ENCODE results near the gene TWNK.

The TWNK gene

DNA sequence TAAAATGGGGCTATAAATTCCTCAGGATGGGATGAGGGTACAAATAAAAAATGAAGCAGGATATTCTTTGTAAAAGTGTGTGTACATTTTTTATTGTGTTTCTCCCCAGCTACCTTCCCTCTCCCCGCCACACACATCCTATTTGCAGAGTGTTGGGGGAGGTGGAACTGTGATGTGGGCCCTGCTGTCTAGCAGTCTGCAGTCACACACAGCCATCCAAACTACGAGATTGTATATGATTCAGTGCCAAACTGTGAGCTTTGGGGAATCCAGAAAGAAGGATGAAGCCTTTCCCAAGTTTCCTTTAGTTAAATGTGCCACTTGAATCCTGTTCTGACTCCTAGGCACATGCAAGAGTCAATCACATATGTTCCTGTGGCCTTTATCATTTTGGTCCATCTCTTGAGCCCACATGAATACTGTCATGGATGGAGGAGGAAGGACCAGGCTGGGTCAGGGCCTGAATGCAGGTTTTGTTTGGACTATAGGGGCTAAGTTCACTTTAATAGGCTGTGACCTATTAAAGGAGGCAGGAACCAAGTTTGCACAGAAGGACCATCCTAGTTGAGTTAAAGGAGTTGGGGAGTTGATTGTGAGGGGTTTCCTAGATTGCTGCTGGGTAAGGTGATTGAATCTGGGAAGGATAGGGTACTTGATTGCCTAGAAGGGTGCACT lies 19.1 kb upstream of the TWNK start:
- TF ChIP-seq, protein P1, sequence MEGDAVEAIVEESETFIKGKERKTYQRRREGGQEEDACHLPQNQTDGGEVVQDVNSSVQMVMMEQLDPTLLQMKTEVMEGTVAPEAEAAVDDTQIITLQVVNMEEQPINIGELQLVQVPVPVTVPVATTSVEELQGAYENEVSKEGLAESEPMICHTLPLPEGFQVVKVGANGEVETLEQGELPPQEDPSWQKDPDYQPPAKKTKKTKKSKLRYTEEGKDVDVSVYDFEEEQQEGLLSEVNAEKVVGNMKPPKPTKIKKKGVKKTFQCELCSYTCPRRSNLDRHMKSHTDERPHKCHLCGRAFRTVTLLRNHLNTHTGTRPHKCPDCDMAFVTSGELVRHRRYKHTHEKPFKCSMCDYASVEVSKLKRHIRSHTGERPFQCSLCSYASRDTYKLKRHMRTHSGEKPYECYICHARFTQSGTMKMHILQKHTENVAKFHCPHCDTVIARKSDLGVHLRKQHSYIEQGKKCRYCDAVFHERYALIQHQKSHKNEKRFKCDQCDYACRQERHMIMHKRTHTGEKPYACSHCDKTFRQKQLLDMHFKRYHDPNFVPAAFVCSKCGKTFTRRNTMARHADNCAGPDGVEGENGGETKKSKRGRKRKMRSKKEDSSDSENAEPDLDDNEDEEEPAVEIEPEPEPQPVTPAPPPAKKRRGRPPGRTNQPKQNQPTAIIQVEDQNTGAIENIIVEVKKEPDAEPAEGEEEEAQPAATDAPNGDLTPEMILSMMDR (IDR thresholded peaks at IDR 0.05; ENCODE audit: low read length), result no peak
- TF ChIP-seq EZH2phosphoT487 (IDR thresholded peaks at IDR 0.05; ENCODE audit: low read length) (no peak), EZH2 (optimal IDR thresholded peaks at IDR 0.05; ENCODE audit: low read depth, low read length) (no peak)
- peak overlapping the region; percentile 100; the same call in 1 of the 2 replicates for H3K4me2 ChIP-seq (ENCODE audit: low read depth, low read length)
- H3K9me2 ChIP-seq (replicated peaks; ENCODE audit: insufficient read depth, low read length), result no peaks in the 10 kb centered on the region
- no peak for DNase-seq
- no peaks in the 10 kb centered on the region for H3K36me3 ChIP-seq (replicated peaks; ENCODE audit: insufficient read depth, low read length)
- 0 out of 2 replicates have a peak, but pooled peaks cover 3% of the 10 kb centered on the region for H3K27me3 ChIP-seq (replicated peaks; ENCODE audit: insufficient read depth, low read length)
- no peaks in the 10 kb centered on the region for H3K4me1 ChIP-seq (ENCODE audit: low read length)
- no peak overlapping the region for H3K4me3 ChIP-seq (ENCODE audit: low read length)
- H3K9ac ChIP-seq (ENCODE audit: low read length), result no peak overlapping the region; the same call in 1 of the 2 replicates
- H3F3A ChIP-seq (ENCODE audit: insufficient read depth, low read length), result no peaks in the 10 kb centered on the region; the same call in 1 of the 2 replicates
- H4K20me1 ChIP-seq (ENCODE audit: insufficient read depth, low read length), result no peaks in the 10 kb centered on the region
- no peak overlapping the region for H3K27ac ChIP-seq (ENCODE audit: low read length)
- no peak overlapping the region for H2AFZ ChIP-seq (ENCODE audit: low read length)
- no peaks in the 10 kb centered on the region for H3K9me3 ChIP-seq (replicated peaks; ENCODE audit: insufficient read depth, low read length)
- no peaks in the 10 kb centered on the region for H3K79me2 ChIP-seq (ENCODE audit: low read length)

DNA sequence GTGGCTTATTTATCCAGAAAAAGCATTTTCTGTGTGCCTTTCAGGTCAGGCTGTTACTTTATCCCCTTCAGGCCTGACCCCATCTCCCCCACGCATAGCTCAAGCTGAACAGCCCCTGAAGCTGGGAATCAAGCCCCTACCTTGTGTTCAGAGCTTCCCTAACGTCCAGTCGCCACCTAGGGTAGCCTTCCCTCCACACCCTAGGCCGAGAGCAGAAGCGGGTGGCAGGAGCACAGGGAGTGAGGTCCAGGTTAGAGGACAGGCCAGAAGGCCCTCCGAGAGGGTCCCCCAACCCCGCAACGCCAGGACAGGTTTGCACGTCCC lies 18.5 kb upstream of the TWNK start:
- Histone ChIP-seq H3K9me3 (replicated peaks; ENCODE audit: insufficient read depth, low read length) (no peaks in the 10 kb centered on the region), H3K79me2 (ENCODE audit: low read length) (no peaks in the 10 kb centered on the region), H3K9me2 (replicated peaks; ENCODE audit: insufficient read depth, low read length) (no peaks in the 10 kb centered on the region), H3K36me3 (replicated peaks; ENCODE audit: insufficient read depth, low read length) (no peaks in the 10 kb centered on the region), H3K27me3 (replicated peaks; ENCODE audit: insufficient read depth, low read length) (0 out of 2 replicates have a peak, but pooled peaks cover 3% of the 10 kb centered on the region), H3K4me2 (ENCODE audit: low read depth, low read length) (peak overlapping the region; percentile 100), H3K27ac (ENCODE audit: low read length) (no peak overlapping the region), H3K4me1 (ENCODE audit: low read length) (no peaks in the 10 kb centered on the region), H2AFZ (ENCODE audit: low read length) (peak overlapping the region; percentile 62), H3F3A (ENCODE audit: insufficient read depth, low read length) (no peaks in the 10 kb centered on the region; the same call in 1 of the 2 replicates), H3K4me3 (ENCODE audit: low read length) (peak overlapping the region; percentile 65), H3K9ac (ENCODE audit: low read length) (peak overlapping the region; percentile 43; the same call in 1 of the 2 replicates), H4K20me1 (ENCODE audit: insufficient read depth, low read length) (no peaks in the 10 kb centered on the region)
- TF ChIP-seq, protein P1 (IDR thresholded peaks at IDR 0.05; ENCODE audit: low read length), result no peak
- no peak for TF ChIP-seq EZH2phosphoT487 (IDR thresholded peaks at IDR 0.05; ENCODE audit: low read length)
- no peak for TF ChIP-seq EZH2 (optimal IDR thresholded peaks at IDR 0.05; ENCODE audit: low read depth, low read length)
- no peak for DNase-seq

DNA sequence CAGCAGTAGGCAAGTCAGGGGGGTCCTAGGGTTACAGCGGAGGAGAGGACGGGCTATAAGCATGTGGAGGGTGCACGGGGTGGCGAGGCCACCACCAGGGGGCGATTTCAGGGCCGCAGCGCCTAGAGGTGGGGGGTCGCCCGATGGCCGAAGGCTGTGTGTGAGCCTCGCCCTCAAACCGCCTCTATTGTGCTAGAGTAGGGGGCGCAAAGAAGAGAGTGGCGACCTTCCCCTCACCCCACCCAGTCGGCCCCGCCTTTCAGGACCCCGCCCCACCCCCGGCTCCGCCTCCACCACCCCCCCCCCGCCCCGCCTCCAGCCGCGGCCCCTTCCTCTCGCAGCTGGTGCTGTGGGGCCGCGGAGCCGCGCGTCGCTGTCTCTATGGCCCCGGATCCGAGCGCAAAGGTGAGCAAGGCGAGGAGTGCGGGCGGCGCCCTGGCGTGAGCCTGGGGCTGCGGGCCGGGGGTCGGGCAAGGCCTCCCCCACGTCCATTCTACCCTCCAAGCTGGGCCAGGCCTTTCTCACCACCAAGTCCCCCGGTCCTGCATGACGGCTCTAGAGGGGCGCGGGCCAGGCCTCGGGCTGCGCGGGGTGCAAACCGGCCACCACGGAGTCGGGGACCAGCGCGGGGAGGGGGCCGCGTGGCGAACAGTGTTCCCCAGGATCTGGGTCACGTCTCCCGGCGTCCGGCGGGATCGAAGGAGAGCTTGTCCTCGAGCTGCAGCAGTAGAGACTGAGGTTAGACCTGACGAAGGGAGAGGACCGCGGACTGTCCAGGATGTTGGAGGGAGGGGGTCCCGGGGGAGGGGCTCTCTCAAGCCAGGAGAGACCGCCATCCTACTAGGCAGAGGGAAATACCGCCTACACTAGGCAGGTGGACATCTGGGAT lies 17.9 kb upstream of the TWNK start, which contains the start of gene SEMA4G:
SEMA4G (plus strand) TSS at position 318 of the 889 bp plus-strand sequence. CDS start 3,409 bp downstream, outside the sequence.
- Histone ChIP-seq H3F3A (ENCODE audit: insufficient read depth, low read length) (no peaks in the 10 kb centered on the region; the same call in 1 of the 2 replicates), H4K20me1 (ENCODE audit: insufficient read depth, low read length) (no peaks in the 10 kb centered on the region), H3K27me3 (replicated peaks; ENCODE audit: insufficient read depth, low read length) (0 out of 2 replicates have a peak, but pooled peaks cover 3% of the 10 kb centered on the region), H3K4me1 (ENCODE audit: low read length) (no peaks in the 10 kb centered on the region), H3K4me2 (ENCODE audit: low read depth, low read length) (peak within 1 kb of the TSS; percentile 100), H3K27ac (ENCODE audit: low read length) (no peak within 1 kb of the TSS), H3K9ac (ENCODE audit: low read length) (peak within 1 kb of the TSS; percentile 43; the same call in 1 of the 2 replicates), H3K9me2 (replicated peaks; ENCODE audit: insufficient read depth, low read length) (no peaks in the 10 kb centered on the region), H3K79me2 (ENCODE audit: low read length) (no peaks in the 10 kb centered on the region), H3K9me3 (replicated peaks; ENCODE audit: insufficient read depth, low read length) (no peaks in the 10 kb centered on the region), H3K4me3 (ENCODE audit: low read length) (peak within 1 kb of the TSS; percentile 65), H2AFZ (ENCODE audit: low read length) (peak within 1 kb of the TSS; percentile 62), H3K36me3 (replicated peaks; ENCODE audit: insufficient read depth, low read length) (no peaks in the 10 kb centered on the region)
- peak; percentile 39 for DNase-seq
- TF ChIP-seq EZH2phosphoT487 (IDR thresholded peaks at IDR 0.05; ENCODE audit: low read length), result no peak
- TF ChIP-seq, protein P1 (IDR thresholded peaks at IDR 0.05; ENCODE audit: low read length), result peak; percentile 70

All from MM.1S (cell line).